Activated CD4-positive, alpha-beta T cell treated with anti-CD3 and anti-CD28 coated beads, Interleukin-2, amount 50 U/mL, for 1 hour (primary cell): ENCODE data around the gene ALDOA.
A peak's percentile ranks its signal among the peaks of the same experiment; 100 is the strongest.

Experiments used
- DNase-seq: peaks from one replicate; pipeline ENCODE4 v3.0.0-alpha.2; 2020

ALDOA gene

GRCh38 chr16:30046178-30046577, 19.4 kb upstream of the ALDOA start:
- no peak for DNase-seq

GRCh38 chr16:30046588-30046987, 19.0 kb upstream of the ALDOA start:
- DNase-seq, result no peak

GRCh38 chr16:30049871-30050270, 15.7 kb upstream of the ALDOA start:
- no peak for DNase-seq

GRCh38 chr16:30051518-30051917, 14.0 kb upstream of the ALDOA start:
- DNase-seq, result no peak

- peak; percentile 87 for DNase-seq
Observed at GRCh38 chr16:30052671-30053372, 12.7 kb upstream of the ALDOA start.

GRCh38 chr16:30053376-30054015, 12.1 kb upstream of the ALDOA start:
- no peak for DNase-seq

GRCh38 chr16:30054451-30054850, 11.1 kb upstream of the ALDOA start:
- DNase-seq, result no peak

GRCh38 chr16:30054959-30055553, 10.5 kb upstream of the ALDOA start:
- peak; percentile 55 for DNase-seq

- no peak for DNase-seq
Observed at GRCh38 chr16:30060346-30060745, 5.2 kb upstream of the ALDOA start.

GRCh38 chr16:30060836-30061554, 4.6 kb upstream of the ALDOA start:
- no peak for DNase-seq

- DNase-seq, result no peak
Observed at GRCh38 chr16:30063278-30063892, 2.2 kb upstream of the ALDOA start.

- peak; percentile 62 for DNase-seq
Observed at GRCh38 chr16:30063893-30064728, 1.4 kb upstream of the ALDOA start.

- DNase-seq, result no peak
Observed at GRCh38 chr16:30064729-30065101, 845 bp upstream of the ALDOA start.

- DNase-seq, result peak; percentile 34
Observed at GRCh38 chr16:30065943-30066760, 592 bp downstream of the ALDOA start.

GRCh38 chr16:30066761-30067583, 1.4 kb downstream of the ALDOA start:
- DNase-seq, result no peak

- no peak for DNase-seq
Observed at GRCh38 chr16:30067584-30067916, 2.0 kb downstream of the ALDOA start.

- no peak for DNase-seq
Observed at GRCh38 chr16:30068333-30068732, 2.8 kb downstream of the ALDOA start.

GRCh38 chr16:30068750-30069610, 3.4 kb downstream of the ALDOA start:
- DNase-seq, result peak; percentile 71

GRCh38 chr16:30069611-30070462, 4.3 kb downstream of the ALDOA start:
- no peak for DNase-seq
